Measurements from ENCODE around the gene SHISA4.

The SHISA4 gene

DNA sequence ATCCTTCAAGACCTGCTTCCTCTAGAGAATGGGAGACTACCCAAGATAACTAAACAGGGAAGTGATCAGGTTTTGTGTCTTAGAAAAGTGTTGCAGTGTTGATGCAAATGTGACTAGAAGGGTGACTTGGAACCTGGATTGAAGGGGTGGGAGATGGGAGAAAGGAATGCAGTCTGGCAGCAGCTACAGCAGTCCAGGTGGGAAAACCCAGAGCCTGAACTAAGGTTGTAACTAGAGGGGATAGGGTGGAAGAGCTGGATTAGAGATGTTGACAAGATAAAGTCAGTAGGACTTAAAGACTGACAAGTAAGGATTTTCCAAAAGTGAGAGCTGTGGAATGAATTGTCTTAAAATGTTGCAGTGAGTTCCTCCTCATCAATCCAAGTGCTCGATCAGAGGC lies 7.1 kb upstream of the SHISA4 start:
- no peak for DNase-seq (ENCODE audit: low spot score)

DNA sequence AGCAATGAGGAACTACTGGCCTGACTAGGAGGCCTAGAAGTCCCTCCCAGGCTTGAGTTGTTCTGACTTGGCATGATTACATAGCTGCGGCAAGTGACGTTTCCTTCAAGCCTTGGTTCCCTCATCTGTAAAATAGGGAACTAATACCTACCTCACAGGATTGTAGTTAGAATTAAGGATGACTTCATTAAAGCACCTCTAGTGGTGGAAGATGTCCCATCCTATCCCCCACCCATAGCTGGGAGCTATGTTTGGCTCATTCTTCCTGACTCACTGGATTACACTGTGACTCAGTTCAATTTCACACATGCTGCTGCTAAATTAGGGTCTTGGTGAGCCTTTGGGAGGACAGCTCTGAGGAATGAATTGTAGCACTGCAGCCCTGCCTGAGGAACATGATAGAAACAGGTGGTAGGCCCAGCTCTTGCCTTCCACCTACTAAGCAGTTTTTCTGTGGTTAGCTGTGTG lies 6.0 kb upstream of the SHISA4 start:
- DNase-seq (ENCODE audit: low spot score) = no peak

DNA sequence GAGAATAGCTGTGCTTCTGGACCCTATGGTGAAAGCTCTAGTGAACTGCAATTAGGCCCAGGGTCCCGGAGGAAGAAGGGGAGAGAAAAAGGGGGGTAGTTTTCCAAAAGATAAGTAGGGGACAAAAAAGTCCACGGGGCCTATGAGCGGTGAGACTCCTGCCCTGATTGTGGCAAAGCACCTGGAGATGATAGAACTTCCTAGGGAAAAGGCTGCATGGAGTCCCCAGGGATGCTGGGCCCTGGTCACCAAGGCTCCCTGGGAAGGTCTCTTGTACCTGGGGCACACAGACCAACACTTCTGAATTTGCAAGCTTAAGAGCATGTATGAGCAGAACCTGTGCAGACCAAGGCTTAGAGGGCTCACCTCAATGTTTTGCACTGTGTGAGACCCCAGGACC lies 5.4 kb upstream of the SHISA4 start:
- no peak for DNase-seq (ENCODE audit: low spot score)

DNA sequence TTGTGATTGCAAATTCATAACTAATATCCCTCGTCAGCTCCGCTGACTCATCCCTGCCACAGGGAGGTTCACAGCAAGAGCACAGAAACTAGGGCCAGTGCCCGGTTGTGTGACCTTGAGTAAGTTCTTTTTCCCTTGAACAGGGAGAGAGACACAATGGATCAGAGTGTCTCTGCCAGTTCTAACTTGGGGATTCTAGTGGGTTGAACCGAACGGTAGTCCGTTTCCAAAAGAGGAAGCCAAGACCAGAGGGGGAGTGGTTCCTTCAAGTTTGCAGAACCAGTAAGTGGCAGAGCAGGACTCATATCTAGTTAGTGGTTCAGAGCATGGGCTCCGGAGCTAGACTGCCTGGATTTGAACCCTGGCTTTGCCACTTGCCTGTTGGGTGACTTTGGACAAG lies 4.9 kb upstream of the SHISA4 start:
- no peak for DNase-seq (ENCODE audit: low spot score)

DNA sequence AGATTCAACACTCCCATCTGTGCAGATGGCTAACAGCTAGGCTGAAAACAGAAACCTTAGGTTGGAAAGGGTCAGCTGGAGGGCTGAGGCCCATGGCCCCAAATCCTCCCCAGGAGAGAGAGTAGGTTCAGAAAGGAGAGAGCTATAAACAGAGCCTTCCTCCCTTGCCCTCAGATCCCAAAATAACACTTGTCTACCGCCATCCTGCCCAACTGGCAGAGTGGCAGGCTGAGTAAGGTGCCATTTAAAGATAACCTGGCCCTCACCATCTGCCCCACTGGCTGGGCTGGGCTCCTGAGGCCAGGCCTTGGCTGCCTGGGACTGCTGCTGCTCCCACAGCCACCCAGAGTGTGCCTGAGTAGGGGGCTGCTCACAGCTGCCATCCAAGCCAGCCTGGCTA lies 4.3 kb upstream of the SHISA4 start:
- DNase-seq (ENCODE audit: low spot score) = no peak

DNA sequence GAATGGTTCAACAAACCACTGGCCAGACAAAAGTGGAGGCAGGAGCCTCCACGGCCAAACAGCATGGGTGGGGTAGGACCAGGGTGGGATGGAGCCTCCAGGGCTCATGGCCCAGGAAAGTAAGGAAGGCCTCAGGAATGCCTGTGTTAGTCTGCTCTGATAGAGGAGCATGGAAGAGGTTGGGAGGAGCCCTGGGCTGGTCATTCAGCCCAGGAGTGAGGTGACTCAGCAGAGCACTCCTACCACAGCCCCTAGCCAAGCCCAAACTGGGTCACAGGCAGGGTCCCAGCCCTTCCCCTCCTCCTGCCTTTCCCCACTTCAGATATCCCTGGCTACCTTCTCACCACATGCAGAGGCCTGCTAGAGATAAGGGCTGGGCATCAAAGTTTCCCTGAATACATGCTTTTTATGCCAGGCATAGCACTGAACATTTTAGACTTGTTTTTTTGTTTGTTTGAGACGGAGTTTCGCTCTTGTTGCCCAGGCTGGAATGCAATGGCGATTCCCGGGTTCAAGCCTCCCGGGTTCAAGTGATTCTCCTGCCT lies 3.1 kb upstream of the SHISA4 start:
- DNase-seq (ENCODE audit: low spot score) = no peak

DNA sequence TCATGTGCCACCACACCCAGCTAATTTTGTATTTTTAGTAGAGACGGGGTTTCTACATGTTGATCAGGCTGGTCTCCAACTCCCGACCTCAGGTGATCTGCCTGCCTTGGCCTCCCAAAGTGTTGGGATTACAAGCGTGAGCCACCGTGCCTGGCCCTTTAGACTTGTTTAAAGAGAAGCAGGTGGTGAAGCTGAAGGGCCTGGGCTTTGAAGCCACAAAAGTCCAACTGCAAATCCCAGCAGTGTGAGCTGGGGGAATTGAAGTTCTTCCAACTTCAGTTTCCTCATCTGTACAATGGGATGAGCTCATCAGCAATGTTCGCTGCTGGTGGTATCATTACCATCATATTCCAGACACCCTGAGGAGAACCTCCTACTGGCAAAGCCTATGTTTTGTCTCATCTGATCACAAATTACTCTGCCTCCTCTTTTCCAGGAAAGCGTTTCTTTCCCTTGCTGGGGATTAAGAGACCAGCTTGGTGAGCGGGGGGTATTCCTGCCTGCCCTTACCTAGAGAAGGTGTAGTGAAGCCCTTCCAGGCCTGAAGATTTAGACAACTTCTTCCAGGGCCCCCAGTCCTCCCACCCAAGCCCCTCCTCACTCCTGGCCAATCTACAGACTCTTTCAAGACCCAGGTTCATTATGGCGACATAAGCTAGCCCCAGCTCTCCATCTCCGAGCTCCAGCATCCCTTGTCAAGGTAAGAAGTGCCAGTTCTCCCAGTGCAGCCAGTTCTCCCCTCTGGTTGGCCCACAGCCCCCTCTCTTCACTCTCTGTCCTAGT lies 2.4 kb upstream of the SHISA4 start:
- DNase-seq (ENCODE audit: low spot score) = no peak

DNA sequence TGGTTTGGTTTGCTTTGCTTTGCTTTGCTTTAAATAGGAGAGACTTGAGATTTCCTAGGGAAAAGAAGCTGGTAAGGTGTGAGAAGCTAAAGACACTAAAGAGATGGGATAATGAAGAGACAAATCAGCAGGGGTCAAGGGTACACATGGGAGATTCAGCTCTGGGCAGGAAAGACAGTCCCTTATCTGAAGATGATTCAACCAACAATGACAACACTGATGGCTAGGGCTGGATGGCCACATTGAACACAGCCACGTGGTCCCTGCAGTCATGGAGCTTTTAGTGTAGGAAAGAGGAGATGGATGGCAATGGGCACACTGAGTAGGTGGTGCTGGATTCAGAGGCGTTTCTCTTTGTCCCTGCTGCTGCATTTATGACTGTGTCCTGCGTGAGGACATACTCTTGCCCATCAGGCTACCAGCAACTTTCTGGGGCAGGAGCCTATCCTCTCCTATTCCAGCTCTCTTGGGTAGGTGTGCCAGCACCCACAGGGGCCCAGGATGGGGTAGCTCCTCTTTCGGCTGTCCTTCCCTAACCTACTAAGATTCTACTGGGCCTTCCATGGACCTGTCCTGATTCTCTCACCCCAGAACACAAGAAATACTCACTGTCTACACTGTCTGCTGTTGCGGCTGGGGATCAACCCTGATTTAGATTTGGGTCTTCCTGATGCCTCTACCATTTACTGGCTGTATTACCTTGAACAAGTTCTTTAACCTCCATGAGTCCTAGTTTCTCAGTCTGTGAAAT lies 1.4 kb upstream of the SHISA4 start:
- DNase-seq (ENCODE audit: low spot score) = no peak

DNA sequence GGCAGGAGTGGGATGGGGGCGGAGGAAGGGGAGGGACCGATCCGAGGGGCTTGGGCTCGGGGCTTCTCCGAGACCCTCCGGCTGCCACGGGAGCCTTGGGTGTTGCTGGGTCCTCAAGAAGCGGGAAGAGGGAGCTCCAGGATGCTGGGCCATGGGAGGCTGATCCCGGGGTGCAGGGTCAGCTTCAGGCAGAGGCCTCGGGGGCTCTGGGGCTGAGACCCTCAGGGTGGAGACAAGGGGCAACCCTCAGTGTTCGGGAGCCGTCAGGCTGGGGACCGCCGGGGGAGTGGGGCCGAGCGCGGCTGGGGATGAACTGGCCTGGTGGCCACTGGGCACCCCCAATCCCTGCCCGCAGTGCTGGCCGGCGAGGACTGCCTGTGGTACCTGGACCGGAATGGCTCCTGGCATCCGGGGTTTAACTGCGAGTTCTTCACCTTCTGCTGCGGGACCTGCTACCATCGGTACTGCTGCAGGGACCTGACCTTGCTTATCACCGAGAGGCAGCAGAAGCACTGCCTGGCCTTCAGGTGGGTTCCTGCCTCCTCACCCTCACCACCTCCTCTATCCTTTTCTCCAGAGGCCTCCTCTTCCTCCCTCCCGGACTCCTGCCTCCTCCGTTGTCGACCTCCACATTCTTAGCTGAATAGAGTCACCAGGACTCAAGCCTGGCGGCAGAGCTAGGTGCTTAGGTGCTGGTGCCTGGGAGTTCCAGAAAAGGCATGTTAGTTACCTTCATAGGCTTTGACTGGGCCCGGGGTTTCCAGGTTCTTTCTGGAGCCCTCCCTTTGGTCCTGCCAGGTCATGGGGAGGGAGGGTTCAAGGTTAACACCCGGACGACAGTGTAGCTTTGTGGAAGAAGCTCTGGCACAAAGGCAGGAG lies 631 bp downstream of the SHISA4 start:
- no peak for DNase-seq (ENCODE audit: low spot score)

DNA sequence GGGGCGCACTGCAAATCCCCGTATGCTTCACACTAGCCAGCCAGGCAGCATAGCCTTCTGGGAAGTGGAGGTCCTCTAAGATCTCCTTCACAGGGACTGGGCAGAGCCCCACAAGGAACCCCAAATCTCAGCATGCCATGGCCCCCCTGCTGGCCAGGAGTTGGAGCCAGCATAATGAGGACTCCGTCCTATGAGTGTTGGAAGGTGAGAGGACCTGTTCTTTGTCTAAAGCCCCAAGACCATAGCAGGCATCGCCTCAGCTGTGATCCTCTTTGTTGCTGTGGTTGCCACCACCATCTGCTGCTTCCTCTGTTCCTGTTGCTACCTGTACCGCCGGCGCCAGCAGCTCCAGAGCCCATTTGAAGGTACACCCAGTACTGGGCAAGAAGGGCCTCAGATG lies 1.5 kb downstream of the SHISA4 start:
- no peak for DNase-seq (ENCODE audit: low spot score)

DNA sequence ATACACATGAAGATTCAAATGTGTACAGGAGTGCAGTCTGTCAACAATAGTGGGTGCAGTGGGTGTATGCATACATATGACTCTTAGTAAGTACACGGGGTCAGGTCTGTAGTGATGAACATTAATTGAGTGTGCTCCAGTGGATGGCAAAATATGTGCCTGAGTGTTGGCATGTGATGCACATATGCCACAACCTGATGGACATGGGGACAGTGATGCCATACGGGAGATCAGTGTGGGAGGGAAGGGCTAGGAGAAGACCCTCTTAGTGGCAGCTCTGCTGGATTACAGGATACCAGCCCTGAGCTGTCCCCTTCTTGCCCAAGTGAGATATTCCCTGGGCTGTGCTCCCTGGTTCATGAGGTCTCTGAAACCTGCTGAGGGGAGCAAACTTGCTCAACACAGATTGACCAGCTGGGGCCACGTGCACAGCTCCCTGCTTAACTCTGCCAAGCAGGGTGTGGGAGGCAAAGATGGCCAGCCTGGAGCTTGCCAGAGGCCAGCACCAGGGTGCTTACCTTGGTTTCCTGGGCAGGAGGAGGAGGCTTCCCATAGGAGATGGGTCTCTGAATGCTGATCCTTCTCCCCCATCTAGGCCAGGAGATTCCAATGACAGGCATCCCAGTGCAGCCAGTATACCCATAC lies 2.2 kb downstream of the SHISA4 start:
- DNase-seq (ENCODE audit: low spot score) = no peak

DNA sequence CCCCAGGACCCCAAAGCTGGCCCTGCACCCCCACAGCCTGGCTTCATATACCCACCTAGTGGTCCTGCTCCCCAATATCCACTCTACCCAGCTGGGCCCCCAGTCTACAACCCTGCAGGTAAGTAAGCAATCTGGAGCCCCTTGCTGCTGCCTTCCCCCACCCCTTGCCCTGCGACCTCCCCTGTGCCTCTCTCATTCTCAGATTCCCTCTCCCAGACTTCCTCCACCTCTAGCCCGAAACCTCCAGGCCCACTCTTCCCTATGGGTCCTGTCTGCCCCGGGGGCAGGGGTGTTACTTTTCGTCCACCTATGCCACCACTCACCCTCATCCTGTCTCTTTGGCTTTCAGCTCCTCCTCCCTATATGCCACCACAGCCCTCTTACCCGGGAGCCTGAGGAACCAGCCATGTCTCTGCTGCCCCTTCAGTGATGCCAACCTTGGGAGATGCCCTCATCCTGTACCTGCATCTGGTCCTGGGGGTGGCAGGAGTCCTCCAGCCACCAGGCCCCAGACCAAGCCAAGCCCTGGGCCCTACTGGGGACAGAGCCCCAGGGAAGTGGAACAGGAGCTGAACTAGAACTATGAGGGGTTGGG lies 2.9 kb downstream of the SHISA4 start:
- DNase-seq (ENCODE audit: low spot score) = no peak

DNA sequence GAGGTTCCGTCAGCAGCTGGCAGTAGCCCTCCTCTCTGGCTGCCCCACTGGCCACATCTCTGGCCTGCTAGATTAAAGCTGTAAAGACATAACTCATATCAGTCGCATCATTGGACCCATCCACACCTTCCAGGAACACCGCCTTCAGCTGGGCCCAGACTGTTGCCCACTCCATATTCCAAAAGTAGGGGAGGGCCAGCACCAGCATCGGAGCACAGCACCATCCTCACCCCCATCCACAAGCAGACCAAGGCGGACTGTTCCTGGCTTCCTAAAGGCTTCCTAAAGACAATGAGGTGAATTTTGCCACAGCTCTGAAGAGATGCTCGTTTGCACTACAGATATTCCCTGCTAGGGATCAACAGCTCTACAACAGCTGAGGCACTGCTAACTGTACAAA lies 3.5 kb downstream of the SHISA4 start:
- DNase-seq (ENCODE audit: low spot score) = no peak

DNA sequence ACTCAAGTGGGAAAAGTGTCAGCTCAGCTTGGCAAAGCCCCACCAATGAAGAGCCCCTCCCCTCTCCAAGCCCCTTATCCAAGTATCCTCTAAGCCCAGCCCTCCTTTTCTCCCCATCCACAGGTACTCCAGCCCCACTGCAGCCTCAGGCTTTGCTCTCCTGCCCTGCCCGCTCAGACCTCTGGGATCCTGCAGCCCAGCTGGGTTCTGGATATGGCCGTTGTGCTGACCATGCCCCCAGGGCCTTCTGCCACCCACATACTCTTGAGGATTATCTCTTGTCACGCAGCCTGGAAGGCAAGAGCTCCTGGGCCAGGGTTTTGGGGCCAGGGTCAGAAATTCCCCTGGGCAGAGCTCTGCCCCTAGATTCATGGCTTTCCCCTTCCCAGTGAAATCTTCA lies 4.7 kb downstream of the SHISA4 start:
- DNase-seq (ENCODE audit: low spot score) = no peak

DNA sequence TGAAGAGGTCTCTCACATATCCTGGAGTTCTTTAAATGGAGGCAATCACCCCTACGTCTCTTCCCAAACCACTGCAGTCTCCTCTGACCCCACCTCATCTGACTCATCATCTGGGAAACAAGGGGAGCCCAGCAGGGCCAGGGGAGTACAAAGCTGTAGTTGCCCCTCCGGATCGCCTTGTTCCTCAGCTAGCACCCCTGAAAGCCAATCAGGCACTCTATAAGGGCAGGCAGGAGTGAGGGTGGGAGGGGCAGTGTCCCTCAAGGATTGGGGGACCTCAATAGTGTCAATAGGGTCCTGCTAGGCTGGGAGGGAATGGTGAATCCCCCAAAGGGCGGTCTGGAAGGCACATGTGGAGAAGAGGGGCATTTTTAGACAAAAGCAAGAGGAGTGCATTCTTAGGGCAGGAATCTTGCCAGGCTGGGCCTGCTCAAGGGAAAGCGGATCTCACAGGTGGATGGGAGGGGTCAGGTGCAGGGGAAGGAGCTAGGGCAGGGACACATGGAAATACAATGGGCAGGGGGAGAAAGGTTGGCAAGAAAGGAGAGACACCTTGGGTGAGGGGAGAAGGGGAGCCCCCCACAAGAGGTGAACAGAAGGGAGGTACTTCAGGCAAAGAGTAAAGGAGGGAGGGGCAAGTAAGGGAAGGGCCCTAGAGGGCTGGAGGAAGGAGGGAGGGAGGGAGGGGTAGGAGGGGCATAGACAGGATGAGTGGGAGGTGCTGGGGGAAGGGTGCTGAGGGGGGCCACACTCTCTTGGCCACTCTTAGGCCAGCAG lies 5.8 kb downstream of the SHISA4 start:
- DNase-seq (ENCODE audit: low spot score) = no peak

DNA sequence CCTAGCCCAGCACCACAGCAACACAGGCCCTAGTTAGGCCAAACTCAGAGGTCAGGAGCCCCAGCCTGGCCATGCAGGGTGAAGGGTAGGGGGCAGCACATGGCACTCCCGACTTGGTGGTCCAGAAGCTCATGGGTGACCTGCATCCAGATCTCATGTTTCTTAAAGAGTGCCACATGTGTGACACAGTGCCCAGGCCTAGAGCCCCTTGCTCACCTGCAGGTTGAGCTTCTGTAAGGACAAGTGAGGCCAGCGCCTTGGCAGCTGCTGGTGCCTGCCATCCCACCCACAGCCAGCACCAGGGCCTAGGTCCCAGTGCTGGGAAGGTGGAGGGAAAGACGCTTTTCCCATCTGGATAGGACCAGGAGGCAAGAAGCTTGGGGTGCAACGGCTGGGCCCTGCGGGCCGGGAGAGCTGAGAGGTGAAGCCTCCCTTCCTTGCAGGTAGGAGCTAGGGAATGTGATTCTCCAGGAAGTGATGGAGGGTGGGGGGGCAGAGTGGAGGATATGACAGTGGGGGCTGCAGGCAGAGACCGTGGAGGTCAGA lies 6.5 kb downstream of the SHISA4 start:
- DNase-seq (ENCODE audit: low spot score) = no peak

DNA sequence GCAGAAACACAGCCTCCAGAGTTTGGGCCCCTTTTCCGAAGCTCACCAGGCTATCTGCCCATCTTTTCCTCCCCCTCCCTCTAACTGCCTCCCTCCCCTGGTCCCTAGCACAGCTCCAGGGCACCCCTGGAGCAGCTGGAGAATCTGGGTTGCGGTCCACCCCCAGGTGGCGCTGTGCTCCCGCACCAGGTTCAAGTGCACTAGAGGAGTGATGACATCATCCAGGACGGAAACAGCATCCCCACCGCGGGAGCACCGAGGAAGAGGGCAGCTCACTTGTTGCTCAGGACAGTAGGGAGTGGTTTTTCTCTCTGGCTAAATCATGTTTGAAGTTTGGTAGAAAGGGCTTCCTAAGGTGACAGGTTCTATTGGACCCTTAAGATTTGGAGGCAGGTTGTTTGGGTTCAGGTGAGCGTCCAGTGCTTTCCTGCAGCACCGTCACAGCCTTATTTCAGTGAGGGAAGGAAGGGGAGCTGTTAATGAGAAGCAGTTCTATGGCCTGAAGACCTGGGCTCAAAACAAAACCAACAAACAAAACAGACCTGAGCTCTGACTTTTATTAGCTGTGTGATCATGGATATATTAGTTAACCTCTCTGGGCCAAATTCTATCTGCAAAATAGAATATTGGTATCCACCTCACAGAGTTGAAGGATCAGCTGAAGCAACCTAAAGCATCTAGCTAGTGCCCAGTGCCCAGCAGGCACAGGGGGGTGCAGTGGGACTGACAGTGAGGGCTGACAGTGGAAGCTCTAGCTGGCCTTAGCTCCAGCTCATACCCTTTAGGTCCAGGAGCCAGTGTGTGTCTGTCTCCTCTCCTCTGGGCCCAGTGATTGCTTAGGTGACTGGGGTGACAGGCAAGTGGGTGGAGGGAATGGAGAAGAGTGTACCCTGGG lies 7.5 kb downstream of the SHISA4 start:
- DNase-seq (ENCODE audit: low spot score) = peak; percentile 90

DNA sequence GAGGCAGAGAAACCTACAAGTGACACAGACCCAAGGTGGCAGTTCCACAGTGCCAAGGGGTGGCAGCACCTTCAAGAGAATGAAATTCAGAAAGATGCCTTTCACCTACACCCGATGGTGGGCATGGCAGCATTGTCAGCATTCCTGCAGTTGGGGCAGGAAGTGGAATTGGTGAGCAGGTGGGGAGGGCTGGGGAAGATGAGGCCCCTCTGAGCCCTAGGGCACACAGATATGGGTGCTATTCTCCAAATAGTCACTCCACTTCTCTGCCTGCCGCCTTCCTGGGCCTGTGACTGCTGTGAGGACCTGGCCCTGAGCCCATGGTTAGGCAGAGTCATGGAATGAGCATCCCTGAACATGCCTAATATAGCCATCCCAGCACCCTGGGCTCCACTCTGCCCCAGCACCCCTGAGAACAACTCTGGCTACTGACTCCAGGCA lies 8.3 kb downstream of the SHISA4 start:
- no peak for DNase-seq (ENCODE audit: low spot score)

DNA sequence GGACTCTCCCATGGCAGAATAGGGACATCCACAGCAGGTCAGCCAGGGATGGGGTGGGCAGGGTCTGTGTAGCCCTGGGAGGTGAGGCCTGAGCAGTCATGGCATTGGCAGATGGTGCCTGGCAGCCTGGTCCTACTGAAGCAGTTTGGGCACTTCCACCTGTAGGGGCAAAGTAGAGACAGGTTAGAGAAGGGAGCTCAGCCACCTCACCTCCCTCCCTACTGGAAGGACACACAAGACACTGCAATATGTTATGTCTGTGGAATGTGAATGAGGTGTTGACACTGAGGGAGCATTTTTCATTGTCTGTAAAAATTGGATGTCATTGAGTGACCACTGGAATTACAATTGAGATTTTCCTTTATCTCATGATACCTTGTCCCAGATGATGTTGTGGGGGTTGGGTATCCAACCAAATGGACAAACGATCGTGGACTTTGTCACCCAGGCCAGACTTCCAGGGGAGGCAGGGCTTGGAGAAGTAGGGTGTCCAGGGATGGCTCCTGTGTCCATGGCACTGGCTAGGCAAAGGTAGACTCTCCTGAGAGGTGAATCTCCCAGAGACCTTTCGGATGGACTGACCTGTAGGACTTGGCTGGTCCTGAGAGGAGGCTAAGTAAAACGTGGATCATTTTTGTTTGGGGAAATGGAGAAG lies 9.7 kb downstream of the SHISA4 start:
- DNase-seq (ENCODE audit: low spot score) = no peak

Measured in iPS-NIHi11 (cell line).